SH-SY5Y (cell line): ENCODE data around the gene ARHGEF35.
"Not testable (repeated sequence)": the region's sequence is repeated elsewhere in the genome, so short reads cannot be mapped to it uniquely, and the experiment has no call there.

Experiments
- GATA2 ChIP-seq: IDR thresholded peaks from 2 replicates; pipeline ENCODE4 v1.6.1; 2011; ENCODE audit warnings: mild to moderate bottlenecking, low read depth, low read length
- GATA3 ChIP-seq: IDR thresholded peaks from 2 replicates; pipeline ENCODE4 v1.6.1; 2011; ENCODE audit warnings: low read depth, mild to moderate bottlenecking, low read length, moderate library complexity

ARHGEF35 gene

DNA sequence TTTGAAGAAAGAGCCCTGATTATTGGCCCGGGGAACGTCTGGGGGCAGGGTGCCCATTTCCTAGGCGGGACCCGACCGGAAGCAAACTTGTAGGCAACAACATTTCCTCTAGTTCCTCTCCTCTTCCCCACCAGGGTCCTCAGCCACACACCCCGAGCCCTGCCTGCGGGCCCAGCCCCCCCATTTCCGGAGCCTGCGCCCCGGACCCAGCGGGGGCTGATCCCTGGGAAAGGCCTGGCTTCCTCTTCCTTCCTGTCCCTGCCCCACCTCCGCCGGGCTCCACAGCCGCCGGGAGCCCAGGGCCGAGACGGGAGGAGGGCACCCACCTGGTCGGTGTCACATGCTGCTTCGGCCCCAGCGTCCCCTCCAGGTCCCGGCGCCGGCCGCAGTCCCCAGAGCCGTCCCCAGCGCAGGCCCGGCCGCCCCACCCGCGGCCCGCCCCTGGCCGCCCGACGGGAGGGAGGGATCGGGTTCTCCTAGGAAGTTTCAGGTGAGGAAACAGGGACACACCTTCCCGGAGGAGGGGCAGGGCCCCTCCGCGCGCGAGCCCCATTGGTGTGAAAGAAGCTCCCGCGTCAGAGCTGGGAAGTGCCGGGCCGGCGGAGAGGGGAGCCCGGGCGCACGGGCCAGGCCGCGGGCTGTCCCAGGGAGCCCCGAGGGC is at the start of gene ARHGEF35:
ARHGEF35 (minus strand) TSS at position 622 of the 661 bp plus-strand sequence. CDS start 7,450 bp downstream, outside the sequence.
- not testable (repeated sequence) for TF ChIP-seq GATA3, GATA2

DNA sequence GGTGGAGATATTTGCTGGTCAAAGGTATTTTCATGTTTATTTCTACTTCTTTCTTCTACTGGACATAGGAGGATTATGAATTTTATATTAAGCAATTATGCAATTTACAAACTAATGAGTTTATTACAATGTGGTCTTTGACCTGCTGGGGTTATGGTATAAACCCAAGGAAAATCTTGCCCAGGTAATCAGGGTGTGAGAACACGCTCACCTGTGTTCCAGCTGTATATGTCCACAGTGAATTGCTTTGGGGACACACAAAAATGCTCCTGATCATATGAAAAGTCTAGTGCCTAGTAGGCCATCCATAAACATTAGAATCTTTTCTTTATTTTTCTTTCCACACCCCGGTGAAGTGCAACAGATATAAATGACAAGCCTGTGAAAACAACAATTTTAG is 43.7 kb upstream of the ARHGEF35 start, which contains the start of gene OR2A42:
OR2A42 (minus strand) TSS at position 241 of the 400 bp plus-strand sequence. CDS start 6,762 bp downstream, outside the sequence.
- TF ChIP-seq GATA2, GATA3: not testable (repeated sequence)

- not testable (repeated sequence) for TF ChIP-seq GATA3, GATA2
These were observed 12.5 kb downstream of the ARHGEF35 start, which contains the start of gene CTAGE4 for GRCh38 chr7:144183166-144183565. TSS of gene CTAGE4 (plus strand) at chr7:144183466. CDS start at chr7:144183504, 38 bp downstream.

- TF ChIP-seq GATA3 (no peak), GATA2 (no peak)
These were observed 21.0 kb downstream of the ARHGEF35 start for GRCh38 chr7:144174613-144175012.

DNA sequence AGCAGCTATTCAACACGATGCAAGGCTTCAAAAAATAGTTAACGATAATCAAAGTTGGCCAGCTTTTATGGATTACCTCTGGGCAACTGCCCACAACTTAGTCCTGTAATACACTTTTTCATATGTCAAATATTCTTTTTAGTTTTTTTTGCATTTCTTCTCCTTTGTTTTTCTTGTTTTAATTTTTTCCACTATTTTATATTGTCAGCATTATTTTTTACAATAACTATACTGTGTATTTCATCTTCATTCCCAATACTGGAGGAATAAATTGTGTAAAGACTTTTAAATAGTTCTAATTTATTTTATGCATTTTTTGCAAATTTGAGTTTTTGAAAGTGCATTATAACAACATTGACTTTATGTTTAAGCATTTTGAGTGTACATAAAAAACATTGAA is 30.8 kb downstream of the ARHGEF35 start:
- TF ChIP-seq GATA3 (no peak), GATA2 (no peak)

DNA sequence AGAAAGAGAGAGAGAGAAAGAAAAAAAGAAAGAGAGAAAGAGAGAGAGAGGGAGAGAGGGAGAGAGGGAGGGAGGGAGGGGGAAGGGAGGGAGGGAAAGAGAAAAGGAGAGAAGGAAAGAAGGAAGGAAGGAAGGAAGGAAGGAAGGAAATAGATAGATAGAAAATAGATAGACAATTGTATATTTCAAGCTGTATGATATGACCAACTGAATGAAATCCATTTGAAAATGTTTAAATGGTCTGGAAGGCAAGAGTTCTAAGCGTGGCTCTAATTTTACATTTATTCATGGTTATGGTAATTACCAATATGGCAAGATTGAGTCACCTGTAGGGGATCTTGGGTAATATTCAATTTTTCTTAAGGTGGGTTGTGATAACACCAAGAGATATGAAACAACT is 36.8 kb downstream of the ARHGEF35 start:
- TF ChIP-seq GATA3 (no peak), GATA2 (no peak)

DNA sequence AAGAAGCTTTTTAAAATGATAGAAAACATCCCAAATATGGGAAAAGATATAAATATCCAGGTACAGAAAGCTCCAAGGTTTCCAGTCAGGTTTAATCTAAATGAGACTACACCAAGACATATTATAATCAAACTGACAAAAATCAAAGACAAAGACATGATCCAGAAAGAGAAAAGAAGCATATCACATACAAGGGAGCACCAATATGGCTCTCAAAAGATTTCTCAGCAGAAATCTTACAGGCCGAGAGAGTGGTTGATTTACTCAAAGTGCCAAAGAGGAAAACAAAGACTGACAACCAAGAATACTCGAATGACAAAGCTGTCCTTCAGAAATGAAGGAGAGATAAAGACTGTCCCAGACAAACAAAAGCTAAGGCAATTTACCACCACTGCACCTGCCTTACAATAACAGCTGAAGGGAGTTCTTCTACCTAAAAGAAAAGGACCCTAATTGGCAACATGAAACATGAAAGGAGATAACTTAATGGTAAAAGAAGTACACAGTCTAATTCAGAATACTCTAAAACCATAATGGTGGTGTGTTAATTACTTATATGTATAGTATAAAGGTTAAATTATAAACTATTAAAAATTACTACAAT is 47.3 kb downstream of the ARHGEF35 start:
- TF ChIP-seq GATA2 (no peak), GATA3 (no peak)

GRCh38 chr7:144144426-144144825 is 51.2 kb downstream of the ARHGEF35 start:
- TF ChIP-seq GATA3: no peak
- no peak for TF ChIP-seq GATA2

GRCh38 chr7:144142187-144142586 is 53.4 kb downstream of the ARHGEF35 start:
- TF ChIP-seq GATA3: no peak
- TF ChIP-seq GATA2: no peak

GRCh38 chr7:144137501-144137900 is 58.1 kb downstream of the ARHGEF35 start:
- TF ChIP-seq GATA3 (no peak), GATA2 (no peak)
